ENCODE data around the gene C11orf58.

The C11orf58 gene

DNA sequence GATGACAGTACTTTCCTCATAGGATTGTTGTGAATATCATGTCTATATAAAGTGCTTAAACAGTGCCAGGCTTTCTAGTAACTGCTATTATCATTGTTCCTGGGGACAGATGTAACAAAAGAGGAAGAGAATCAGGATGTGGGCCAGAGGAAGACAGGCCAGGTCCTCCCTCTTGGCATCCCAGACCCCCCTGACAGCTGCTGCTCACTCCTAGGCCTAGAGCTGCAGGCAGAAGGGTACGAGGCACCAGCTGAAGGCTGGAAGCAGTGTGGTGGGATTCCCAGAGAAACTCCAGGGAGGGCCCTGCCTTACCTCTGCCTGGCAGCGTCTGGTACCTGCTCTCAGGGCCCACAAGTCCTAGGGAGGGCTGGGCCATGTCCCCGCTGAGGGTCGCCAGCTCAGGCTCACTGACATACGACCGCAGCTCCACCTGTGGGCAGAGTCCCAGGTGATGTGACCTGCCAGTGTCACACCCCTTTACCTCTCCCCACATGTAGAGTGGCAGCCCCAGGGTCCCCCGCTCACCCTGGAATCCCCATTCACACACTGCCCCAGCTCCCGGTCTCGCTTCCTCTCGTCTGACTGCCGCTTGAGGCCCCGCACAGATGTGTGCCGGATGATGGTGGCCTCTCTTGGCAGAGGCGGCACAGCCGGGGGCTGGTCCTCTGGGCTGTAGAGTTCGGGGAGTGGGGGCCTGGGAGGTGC is 52.2 kb downstream of the C11orf58 start:
- Histone ChIP-seq H3K36me3 (no peaks in the 10 kb centered on the region), H3K4me2 (peak overlapping the region; percentile 9; the same call in 1 of the 2 replicates), H3K4me1 (peaks cover 33% of the 10 kb centered on the region), H3K27ac (no peak overlapping the region), H4K20me1 (no peaks in the 10 kb centered on the region), H3K4me3 (no peak overlapping the region), H3K27me3 (no peaks in the 10 kb centered on the region), H3K9ac (no peak overlapping the region), H3K9me3 (no peaks in the 10 kb centered on the region)
- no peak for TF ChIP-seq Cebpa-rat (IDR thresholded peaks at IDR 0.05)

DNA sequence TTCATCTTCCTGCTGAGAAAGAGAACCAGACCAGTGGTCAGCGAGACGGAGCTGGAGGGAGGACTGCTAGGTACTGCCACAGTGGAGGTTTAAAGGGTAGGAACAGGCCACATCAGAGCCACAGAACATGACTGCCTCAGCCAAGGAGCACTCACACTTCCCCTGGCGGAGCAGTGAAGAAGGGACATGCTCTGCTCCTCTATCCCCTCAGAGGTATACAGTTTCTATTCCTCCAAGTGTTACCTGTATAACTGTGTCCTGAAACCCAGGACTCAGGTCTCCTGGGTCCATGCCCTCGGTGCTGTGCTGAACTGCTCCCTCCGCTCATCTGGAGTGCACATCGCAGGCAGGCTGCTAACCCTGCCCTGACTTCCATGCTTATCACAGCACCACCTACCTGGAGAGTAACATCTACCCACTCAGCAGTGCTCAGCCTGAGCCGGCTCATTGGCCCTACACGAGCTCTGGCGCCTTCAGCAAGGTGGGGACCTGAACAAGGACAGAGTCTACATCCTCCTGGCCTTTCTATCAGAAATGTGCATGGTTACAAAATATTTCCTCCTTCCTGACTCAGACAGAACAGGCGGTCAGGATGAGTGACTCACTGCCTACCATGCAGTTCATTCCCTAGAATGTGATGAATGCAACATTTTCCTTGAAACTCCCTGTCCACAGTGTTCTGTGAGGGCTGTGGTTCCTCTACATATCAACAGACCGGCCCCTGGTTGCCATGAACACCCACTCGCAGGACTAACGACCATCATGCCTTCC is 52.9 kb downstream of the C11orf58 start:
- H3K9ac ChIP-seq: no peak overlapping the region
- no peak overlapping the region for H3K27ac ChIP-seq
- no peaks in the 10 kb centered on the region for H3K36me3 ChIP-seq
- H3K4me3 ChIP-seq: no peak overlapping the region
- no peaks in the 10 kb centered on the region for H3K27me3 ChIP-seq
- no peaks in the 10 kb centered on the region for H4K20me1 ChIP-seq
- 0 out of 2 replicates have a peak overlapping the region, but pooled peaks have one; percentile 4 for H3K4me2 ChIP-seq
- no peaks in the 10 kb centered on the region for H3K9me3 ChIP-seq
- TF ChIP-seq Cebpa-rat (IDR thresholded peaks at IDR 0.05): no peak
- peaks cover 33% of the 10 kb centered on the region for H3K4me1 ChIP-seq

DNA sequence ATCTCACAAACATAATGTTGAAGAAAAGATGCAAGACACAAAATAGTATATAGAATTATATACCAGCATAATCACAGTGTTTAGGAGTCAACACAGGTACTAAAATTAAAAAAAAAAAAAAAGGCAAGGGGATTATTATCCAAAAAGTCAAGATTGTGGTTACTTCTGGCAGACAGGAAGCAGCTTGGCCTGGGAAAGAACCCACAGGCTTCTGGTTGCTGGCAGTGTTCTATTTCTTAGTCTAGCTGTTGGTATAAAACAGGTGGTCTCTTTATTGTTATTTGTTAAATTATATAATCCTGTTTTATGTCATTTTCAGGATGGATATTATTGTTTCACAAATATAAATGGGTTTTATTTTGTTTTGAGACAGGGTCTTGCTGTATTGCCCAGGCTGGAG is 54.0 kb downstream of the C11orf58 start:
- no peak for TF ChIP-seq Cebpa-rat (IDR thresholded peaks at IDR 0.05)
- no peaks in the 10 kb centered on the region for H3K27me3 ChIP-seq
- H3K9me3 ChIP-seq: no peaks in the 10 kb centered on the region
- H3K4me3 ChIP-seq: no peak overlapping the region
- H4K20me1 ChIP-seq: no peaks in the 10 kb centered on the region
- no peaks in the 10 kb centered on the region for H3K36me3 ChIP-seq
- H3K9ac ChIP-seq: no peak overlapping the region
- peak overlapping the region; percentile 32 for H3K4me2 ChIP-seq
- no peak overlapping the region for H3K27ac ChIP-seq
- peaks cover 33% of the 10 kb centered on the region for H3K4me1 ChIP-seq

DNA sequence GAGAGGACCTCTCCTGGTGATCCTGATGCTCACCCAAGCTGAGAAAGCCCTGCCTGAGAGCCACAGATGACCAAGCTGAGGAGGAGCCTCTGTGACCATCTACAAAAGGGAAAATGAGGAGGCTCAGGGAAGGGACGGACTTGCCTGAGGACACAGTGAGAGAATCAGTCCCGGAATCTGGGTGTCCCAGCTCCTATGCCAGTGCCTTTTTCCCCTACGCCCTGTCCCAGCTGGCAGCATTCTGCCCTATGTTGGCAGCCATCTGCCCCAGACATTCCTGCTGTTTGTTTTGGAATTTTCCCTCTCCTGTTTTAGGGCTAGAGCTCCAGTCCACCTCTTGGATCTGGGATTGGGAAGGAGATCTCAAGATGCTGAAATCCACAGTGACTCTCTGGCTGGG is 54.6 kb downstream of the C11orf58 start:
- no peaks in the 10 kb centered on the region for H4K20me1 ChIP-seq
- TF ChIP-seq Cebpa-rat (IDR thresholded peaks at IDR 0.05): no peak
- H3K9me3 ChIP-seq: no peaks in the 10 kb centered on the region
- H3K36me3 ChIP-seq: no peaks in the 10 kb centered on the region
- no peaks in the 10 kb centered on the region for H3K27me3 ChIP-seq
- H3K4me1 ChIP-seq: peaks cover 33% of the 10 kb centered on the region
- no peak overlapping the region for H3K27ac ChIP-seq
- H3K4me3 ChIP-seq: no peak overlapping the region
- peak overlapping the region; percentile 32; the same call in 1 of the 2 replicates for H3K4me2 ChIP-seq
- no peak overlapping the region for H3K9ac ChIP-seq

DNA sequence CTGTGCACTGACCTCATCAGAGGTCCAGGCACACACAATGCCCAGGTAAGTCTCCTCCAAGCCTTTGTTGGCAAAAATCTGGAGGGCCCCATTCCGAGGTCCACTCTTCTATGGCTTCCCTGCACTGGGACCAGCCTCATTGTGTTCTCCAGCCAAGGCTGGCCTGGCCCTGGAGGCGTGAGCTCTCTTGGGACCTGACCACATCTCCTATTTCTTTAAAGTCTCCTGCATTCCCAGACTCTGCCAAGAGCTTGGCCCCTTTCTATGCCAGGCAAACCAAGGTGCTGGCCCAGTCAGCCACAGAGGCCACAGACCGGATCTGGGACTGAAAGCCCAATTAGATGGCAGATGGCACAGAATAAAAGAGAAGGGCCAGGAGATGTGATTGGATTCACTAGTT is 55.1 kb downstream of the C11orf58 start:
- Histone ChIP-seq H3K4me2 (no peak overlapping the region), H3K27ac (no peak overlapping the region), H3K27me3 (no peaks in the 10 kb centered on the region), H3K9ac (no peak overlapping the region), H3K9me3 (no peaks in the 10 kb centered on the region), H3K36me3 (no peaks in the 10 kb centered on the region), H4K20me1 (no peaks in the 10 kb centered on the region), H3K4me3 (no peak overlapping the region), H3K4me1 (peaks cover 33% of the 10 kb centered on the region)
- no peak for TF ChIP-seq Cebpa-rat (IDR thresholded peaks at IDR 0.05)

DNA sequence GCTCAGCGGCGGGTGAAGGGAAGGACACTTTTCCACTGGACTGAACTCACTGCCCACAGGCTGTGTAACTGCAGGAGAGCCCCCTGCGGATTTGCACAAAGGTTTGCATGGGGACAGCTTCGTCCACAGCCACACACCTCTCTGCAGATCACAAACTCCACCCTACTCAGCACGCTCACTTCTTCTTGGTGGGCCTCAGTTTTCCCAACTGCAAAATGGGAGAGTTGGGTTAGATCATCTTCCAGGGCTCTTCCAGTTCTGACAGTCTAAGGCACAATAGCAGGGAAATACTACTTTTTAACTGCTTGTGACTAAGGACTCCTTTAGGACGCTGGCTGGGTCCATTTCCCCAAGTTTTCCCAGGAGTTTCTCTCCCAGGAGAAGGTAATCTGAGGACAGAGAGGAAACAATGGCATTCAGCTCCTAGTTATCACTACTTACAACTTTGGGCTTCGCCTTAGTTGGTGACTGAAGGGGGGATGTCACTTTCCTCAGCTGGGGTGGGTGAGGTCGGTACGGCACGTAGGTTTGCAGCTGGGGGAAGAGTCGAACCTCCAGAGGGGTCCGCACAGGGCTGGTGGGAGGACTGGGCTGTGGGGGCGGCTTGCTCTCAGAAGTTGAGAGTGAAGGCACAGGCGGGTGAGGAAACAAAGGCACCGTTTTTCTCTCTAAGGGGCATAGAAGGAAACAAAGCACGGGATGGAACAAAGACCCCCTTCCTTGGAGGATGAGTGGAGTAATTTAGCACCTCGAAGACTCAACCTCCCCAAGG is 55.8 kb downstream of the C11orf58 start:
- Histone ChIP-seq H3K27me3 (no peaks in the 10 kb centered on the region), H3K36me3 (no peaks in the 10 kb centered on the region), H3K4me3 (no peak overlapping the region), H3K4me1 (peaks cover 33% of the 10 kb centered on the region), H3K27ac (no peak overlapping the region), H4K20me1 (no peaks in the 10 kb centered on the region), H3K9me3 (no peaks in the 10 kb centered on the region), H3K4me2 (no peak overlapping the region), H3K9ac (no peak overlapping the region)
- TF ChIP-seq Cebpa-rat (IDR thresholded peaks at IDR 0.05): no peak

DNA sequence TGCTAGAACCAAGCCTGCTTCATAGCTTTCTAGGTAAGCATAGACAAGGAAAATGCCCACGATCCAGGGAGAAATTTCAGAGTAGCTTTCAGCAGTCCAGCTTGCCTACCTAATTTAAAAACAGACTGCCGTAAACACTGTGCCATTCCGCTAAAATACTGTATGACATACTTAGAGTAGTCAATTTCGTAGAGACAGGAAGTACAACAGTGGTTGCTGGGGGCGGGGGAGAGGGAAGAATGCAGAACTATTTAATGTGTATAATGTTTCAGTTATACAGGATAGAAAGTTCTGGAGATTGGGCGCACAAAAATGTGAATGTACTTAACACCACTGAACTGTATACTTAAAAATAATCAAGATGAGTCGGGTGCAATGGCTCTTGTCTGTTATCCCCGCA is 56.7 kb downstream of the C11orf58 start:
- Histone ChIP-seq H3K4me3 (no peak overlapping the region), H3K9ac (no peak overlapping the region), H3K27me3 (no peaks in the 10 kb centered on the region), H3K4me1 (peaks cover 32% of the 10 kb centered on the region), H3K27ac (no peak overlapping the region), H3K4me2 (peak overlapping the region; percentile 5; the same call in 1 of the 2 replicates), H4K20me1 (no peaks in the 10 kb centered on the region), H3K9me3 (no peaks in the 10 kb centered on the region), H3K36me3 (no peaks in the 10 kb centered on the region)
- TF ChIP-seq Cebpa-rat (IDR thresholded peaks at IDR 0.05): no peak

DNA sequence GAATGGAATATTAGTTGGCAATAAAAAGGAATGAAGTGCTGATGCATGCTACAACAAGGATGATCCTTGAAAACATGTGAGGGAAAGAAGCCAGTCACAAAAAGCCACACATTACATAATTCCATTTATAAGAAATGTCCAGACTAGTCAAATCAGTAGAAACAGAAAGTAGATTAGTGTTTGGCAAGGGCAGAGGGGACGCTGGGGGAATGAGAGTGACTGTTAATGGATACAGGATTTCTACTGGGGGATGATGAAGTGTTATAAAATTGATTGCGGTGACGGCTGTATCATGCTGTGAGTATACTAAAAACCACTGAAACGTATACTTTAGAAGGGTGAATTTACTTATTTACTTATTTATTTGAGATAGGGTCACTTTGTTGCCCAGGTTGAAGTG is 57.9 kb downstream of the C11orf58 start:
- Histone ChIP-seq H3K27me3 (no peaks in the 10 kb centered on the region), H3K9me3 (no peaks in the 10 kb centered on the region), H3K27ac (no peak overlapping the region), H3K36me3 (no peaks in the 10 kb centered on the region), H3K4me1 (peaks cover 24% of the 10 kb centered on the region), H3K4me3 (no peak overlapping the region), H3K4me2 (no peak overlapping the region), H4K20me1 (no peaks in the 10 kb centered on the region), H3K9ac (no peak overlapping the region)
- no peak for TF ChIP-seq Cebpa-rat (IDR thresholded peaks at IDR 0.05)

DNA sequence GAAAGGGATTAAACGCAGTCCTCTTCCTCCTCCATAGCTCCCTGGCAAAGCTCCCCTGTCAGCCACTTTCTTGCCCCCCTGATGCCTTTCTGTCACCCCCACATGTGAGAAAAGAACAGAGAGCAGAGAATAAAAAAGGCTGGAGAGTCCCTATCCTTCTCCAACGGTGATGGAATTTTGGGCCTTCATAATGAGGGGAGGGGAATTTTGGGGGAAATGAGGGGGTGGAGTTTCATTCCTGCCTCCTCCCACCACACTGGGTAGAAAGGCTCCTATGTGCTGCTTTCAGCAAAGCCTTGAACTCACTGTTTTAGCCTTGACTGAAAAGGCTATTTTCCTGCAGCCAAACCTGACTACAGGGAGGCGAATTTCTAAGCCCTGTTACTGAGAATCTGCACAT is 59.3 kb downstream of the C11orf58 start:
- no peaks in the 10 kb centered on the region for H4K20me1 ChIP-seq
- no peaks in the 10 kb centered on the region for H3K36me3 ChIP-seq
- no peak for TF ChIP-seq Cebpa-rat (IDR thresholded peaks at IDR 0.05)
- peaks cover 10% of the 10 kb centered on the region for H3K4me1 ChIP-seq
- H3K9ac ChIP-seq: no peak overlapping the region
- H3K27ac ChIP-seq: no peak overlapping the region
- H3K27me3 ChIP-seq: no peaks in the 10 kb centered on the region
- no peak overlapping the region for H3K4me2 ChIP-seq
- no peaks in the 10 kb centered on the region for H3K9me3 ChIP-seq
- H3K4me3 ChIP-seq: no peak overlapping the region

DNA sequence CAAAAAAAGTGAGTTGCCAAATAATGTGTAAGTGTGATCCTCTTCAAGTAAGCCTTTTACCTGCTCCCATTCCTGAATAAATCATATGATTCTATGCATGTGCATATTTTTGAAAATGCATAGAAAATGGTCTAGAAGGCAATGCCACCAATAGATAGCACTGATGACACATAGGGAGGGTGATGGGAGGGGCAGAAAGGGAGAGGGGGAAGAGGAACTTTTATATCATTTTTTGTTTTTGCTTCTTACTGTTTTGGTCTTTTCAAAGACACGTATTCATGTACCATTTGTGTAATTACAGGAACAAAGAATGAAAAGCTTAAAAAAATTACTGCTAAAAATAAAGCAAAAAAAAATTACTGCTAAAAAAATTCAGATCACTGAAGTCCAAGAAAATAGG is 60.8 kb downstream of the C11orf58 start:
- H3K4me1 ChIP-seq: peaks cover 5% of the 10 kb centered on the region; the same call in 1 of the 2 replicates
- H3K4me3 ChIP-seq: no peak overlapping the region
- no peaks in the 10 kb centered on the region for H4K20me1 ChIP-seq
- no peak overlapping the region for H3K4me2 ChIP-seq
- no peak overlapping the region for H3K9ac ChIP-seq
- H3K36me3 ChIP-seq: no peaks in the 10 kb centered on the region
- no peaks in the 10 kb centered on the region for H3K9me3 ChIP-seq
- H3K27ac ChIP-seq: no peak overlapping the region
- no peak for TF ChIP-seq Cebpa-rat (IDR thresholded peaks at IDR 0.05)
- H3K27me3 ChIP-seq: no peaks in the 10 kb centered on the region

All from BLaER1 (cell line).